ENCODE data around the gene CNGB1. TPM values are rescaled to one million over a fixed set of nuclear protein-coding genes. Genes with fewer than 3 reads are reported as not detected.

CNGB1 gene
- total and polyA plus RNA-seq, 2 of the 13 experiments (the other 11 are each of a cell fraction or from before 2014, with no cell fraction given) = 0.02 to 0.15 TPM

DNA sequence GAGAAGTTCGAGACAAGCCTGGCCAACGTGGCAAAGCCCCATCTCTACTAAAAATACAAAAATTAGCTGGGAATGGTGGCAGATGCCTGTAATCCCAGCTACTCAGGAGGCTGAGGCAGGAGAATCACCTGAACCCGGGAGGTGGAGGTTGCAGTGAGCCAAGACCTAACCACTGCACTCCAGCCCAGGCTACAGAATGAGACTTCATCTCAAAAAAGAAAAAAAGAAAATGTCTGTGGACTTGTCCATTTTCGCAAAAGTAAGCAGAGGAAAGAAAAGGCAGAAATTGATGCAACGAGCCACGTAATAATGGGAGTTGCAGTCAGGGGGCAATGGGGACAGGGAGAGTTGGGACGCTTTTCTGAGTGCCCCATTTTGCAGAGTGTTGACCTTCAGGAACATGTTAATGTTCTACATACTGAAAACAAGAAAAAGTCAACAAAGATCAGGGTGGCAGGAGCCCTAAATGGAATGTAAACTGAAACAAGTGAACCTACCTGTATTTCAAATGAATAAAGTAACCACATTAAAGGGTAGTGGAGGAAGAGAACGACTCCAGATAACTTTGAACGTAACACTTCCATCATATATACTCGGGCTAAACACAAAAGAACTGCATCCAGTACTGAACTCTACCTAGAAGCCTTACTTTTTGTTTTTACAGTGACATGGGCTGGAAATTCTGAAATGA is 76.4 kb downstream of the CNGB1 start (continued):
- TF ChIP-seq PHF21A (CRISPR knock-in tag; IDR thresholded peaks at IDR 0.05) (peak; percentile 93), CAMTA2 (CRISPR knock-in tag; IDR thresholded peaks at IDR 0.05; ENCODE audit: borderline replicate concordance) (no peak), ZNF30 (CRISPR knock-in tag; IDR thresholded peaks at IDR 0.05) (no peak), HNF4G (IDR thresholded peaks at IDR 0.05; ENCODE audit: borderline replicate concordance, low read depth, low read length) (peak; percentile 59; the same call in 1 of the 2 replicates), HNF4G (CRISPR knock-in tag; IDR thresholded peaks at IDR 0.05; ENCODE audit: borderline replicate concordance, low read depth) (no peak), DPF2 (CRISPR knock-in tag; IDR thresholded peaks at IDR 0.05; ENCODE audit: borderline replicate concordance, low read depth) (peak; percentile 98), MEF2D (CRISPR knock-in tag; IDR thresholded peaks at IDR 0.05) (peak; percentile 97), ZNF142 (CRISPR knock-in tag; IDR thresholded peaks at IDR 0.05) (peak; percentile 76; the same call in 1 of the 2 replicates), BCL3 (CRISPR knock-in tag; IDR thresholded peaks at IDR 0.05) (peak; percentile 67; the same call in 1 of the 2 replicates), YEATS4 (CRISPR knock-in tag; IDR thresholded peaks at IDR 0.05; ENCODE audit: borderline replicate concordance) (peak; percentile 81), CBX5 (CRISPR knock-in tag; IDR thresholded peaks at IDR 0.05; ENCODE audit: borderline replicate concordance) (no peak), HINFP (CRISPR knock-in tag; IDR thresholded peaks at IDR 0.05; ENCODE audit: low read depth) (no peak), ZNF232 (CRISPR knock-in tag; IDR thresholded peaks at IDR 0.05; ENCODE audit: borderline replicate concordance) (no peak), PRPF4 (IDR thresholded peaks at IDR 0.05; ENCODE audit: low read depth, low read length, poor library complexity, severe bottlenecking) (no peak)
- TF ChIP-seq, protein P1, sequence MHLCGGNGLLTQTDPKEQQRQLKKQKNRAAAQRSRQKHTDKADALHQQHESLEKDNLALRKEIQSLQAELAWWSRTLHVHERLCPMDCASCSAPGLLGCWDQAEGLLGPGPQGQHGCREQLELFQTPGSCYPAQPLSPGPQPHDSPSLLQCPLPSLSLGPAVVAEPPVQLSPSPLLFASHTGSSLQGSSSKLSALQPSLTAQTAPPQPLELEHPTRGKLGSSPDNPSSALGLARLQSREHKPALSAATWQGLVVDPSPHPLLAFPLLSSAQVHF (CRISPR knock-in tag; IDR thresholded peaks at IDR 0.05) = 0 out of 2 replicates have a peak, but pooled peaks have one; percentile 30
- TF ChIP-seq, protein P2, sequence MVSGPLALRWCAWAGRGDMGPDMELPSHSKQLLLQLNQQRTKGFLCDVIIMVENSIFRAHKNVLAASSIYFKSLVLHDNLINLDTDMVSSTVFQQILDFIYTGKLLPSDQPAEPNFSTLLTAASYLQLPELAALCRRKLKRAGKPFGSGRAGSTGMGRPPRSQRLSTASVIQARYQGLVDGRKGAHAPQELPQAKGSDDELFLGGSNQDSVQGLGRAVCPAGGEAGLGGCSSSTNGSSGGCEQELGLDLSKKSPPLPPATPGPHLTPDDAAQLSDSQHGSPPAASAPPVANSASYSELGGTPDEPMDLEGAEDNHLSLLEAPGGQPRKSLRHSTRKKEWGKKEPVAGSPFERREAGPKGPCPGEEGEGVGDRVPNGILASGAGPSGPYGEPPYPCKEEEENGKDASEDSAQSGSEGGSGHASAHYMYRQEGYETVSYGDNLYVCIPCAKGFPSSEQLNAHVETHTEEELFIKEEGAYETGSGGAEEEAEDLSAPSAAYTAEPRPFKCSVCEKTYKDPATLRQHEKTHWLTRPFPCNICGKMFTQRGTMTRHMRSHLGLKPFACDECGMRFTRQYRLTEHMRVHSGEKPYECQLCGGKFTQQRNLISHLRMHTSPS (CRISPR knock-in tag; IDR thresholded peaks at IDR 0.05; ENCODE audit: low read depth) = peak; percentile 65; the same call in 1 of the 2 replicates

Measured in HepG2 (cell line).